EH (cell line): ENCODE results near the gene ZBTB38.

ENCODE experiments used
- DNase-seq: peaks from one replicate; pipeline ENCODE4 v3.0.0-alpha.2; 2015; ENCODE audit warnings: low read depth

The ZBTB38 gene

GRCh38 chr3:141386126-141386488, 17.8 kb downstream of the ZBTB38 start:
- DNase-seq, result no peak

GRCh38 chr3:141386611-141387111, 18.4 kb downstream of the ZBTB38 start:
- DNase-seq, result no peak

DNA sequence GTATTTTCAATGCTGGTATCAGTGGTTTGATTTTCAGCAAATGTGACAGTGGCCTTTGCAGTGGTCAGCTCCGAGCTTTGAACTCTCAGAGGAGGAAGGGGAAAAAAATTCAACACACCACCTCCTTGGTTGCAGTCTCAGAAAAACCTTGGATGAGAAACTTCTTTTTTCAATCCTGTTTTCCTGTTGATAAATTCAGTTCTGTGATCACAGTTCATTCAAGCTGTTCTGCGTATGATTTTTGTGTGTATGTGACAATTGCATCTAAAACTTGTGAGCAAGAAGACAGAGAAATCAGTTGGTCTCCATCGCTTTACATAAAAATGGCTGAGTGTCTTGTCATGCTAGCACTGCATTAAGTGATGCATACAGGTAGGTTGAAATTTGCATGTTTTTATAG, 19.2 kb downstream of the ZBTB38 start:
- DNase-seq, result no peak

GRCh38 chr3:141388395-141388794, 20.1 kb downstream of the ZBTB38 start:
- DNase-seq, result no peak

DNA sequence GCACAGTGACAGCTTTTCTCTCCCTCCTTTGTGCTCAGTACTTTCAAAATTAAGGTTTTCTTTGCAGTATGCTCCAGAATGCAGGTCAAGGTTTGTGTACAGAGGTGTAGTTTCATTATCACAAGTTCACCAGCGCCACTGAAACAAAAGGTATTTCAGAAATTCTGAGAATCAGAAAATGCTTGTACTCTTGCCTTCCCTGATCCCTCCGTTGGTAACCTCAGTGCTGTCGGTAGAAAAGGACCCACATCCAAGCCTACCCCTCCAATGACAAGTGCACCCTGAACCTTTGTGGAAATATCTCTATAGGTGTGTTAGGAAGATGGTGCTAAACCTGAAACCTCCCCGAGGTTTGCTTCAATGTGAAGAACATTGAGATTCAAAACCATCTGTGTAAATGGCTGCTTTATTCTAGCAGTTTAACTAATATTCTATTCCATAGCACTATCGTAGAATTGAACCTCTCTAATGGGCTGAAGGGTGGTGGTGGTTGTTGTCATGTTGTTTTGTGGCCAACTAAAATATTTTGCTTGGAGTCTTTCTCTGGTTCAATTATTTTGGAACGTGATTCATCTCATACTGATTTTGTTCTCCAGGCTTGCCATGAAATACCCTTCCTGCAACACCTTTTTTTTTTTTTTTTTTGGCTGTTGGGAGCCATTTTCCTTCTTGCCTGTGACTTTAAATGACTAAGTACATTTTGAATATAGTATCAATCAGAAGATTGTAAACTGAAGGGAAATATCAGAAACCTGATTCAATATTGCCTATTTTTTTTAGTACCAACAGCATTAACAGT, 20.7 kb downstream of the ZBTB38 start:
- DNase-seq, result peak; percentile 55

- no peak for DNase-seq
Observed at GRCh38 chr3:141389703-141390102, 21.4 kb downstream of the ZBTB38 start.

GRCh38 chr3:141390747-141391146, 22.4 kb downstream of the ZBTB38 start:
- DNase-seq, result no peak

DNA sequence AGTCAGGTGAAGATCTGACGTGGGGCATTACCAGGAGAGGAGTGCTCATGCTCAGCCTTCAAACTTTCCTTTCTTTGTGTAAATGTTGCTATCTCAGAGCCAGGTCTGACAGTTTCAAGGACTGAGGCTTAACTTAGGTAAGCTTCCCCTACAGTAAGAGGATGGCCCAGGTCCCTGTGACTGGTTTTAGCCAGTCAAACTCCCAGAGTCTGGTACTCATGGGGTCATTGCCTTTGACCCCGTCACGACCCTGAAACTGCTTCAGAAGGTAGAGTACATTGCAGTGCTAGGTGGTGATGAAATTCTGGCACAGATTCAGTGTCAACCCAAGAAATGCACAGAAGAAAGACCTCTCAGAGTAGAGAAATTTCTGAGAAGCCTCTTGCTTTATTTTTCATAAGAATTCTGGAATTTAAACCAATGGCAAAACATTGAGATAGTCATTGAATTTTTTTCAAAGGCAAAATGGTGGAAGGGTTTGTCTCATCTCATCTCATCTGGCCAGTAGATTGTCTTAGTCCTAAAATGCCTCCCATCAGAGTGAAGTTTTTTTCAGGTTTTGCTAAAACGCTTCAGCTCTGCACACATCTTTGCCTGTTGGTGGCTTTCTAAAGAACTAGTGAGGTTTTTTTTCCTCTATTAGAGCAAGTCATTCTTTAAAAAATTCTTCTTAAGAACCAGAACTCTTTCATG, 23.1 kb downstream of the ZBTB38 start:
- no peak for DNase-seq

- no peak for DNase-seq
Observed at GRCh38 chr3:141391991-141392316, 23.6 kb downstream of the ZBTB38 start.

- no peak for DNase-seq
Observed at GRCh38 chr3:141392416-141392815, 24.1 kb downstream of the ZBTB38 start.

DNA sequence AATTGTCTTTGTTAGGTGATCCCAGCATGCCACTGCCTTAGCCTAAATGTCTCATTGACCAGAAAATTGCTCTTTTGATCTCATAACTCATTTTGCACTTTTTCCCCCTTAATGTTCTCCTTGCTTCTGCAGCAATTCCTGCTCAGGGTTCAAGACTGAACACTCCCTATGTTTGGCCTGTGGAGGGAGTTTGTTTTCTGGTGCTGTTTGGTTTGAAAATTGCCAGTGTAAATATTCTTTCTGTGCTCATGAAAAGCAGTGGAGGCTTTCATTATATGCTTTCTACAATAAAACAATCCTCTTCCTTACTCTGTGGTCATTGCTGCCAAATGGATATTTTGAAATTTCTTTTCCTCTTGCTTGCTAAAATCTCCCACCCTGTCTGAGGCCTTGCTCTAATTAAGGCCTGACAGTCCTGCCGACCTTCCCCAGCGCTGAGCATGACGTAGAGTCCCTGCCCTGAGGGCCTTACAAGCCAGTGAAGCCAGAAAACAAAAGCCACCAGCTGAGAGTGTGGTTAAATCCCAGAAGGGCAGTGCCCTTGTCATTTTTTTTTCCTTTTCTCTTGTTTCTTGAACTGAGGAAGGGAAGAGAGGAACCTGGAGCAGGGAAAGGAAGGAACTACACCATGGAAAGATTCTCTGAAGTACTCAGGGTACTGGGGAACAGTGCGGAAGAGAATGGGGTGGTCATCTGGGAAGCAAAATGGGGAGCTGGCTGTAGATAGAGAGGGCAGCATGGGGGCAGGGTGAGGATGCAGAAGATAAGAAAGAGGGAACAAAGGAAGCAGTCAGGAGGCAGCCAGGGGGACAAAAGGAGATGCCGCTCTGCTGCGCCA, 24.8 kb downstream of the ZBTB38 start:
- DNase-seq, result peak; percentile 92

- no peak for DNase-seq
Observed at GRCh38 chr3:141393735-141394076, 25.4 kb downstream of the ZBTB38 start.

- DNase-seq, result no peak
Observed at GRCh38 chr3:141394560-141394959, 26.3 kb downstream of the ZBTB38 start.

GRCh38 chr3:141395005-141395589, 26.8 kb downstream of the ZBTB38 start:
- no peak for DNase-seq

DNA sequence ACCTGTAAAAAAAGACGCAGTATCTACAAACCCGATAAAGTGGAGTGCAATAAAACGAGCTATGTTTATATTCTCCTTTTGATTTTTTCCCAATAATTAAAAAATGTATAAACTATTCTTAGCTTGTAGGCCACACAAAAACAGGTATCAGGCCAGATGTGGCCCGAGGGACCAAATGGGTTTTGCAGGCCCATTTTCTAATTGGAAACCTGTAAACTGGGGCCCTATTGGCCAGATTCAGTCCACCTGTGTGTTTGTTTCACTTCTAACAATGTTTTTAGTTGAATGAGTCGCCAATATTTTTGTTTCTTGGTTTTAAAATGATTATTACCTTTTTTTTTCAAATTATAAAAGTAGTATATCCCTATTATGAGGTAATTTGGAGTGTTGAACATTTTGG, 29.7 kb downstream of the ZBTB38 start:
- no peak for DNase-seq

DNA sequence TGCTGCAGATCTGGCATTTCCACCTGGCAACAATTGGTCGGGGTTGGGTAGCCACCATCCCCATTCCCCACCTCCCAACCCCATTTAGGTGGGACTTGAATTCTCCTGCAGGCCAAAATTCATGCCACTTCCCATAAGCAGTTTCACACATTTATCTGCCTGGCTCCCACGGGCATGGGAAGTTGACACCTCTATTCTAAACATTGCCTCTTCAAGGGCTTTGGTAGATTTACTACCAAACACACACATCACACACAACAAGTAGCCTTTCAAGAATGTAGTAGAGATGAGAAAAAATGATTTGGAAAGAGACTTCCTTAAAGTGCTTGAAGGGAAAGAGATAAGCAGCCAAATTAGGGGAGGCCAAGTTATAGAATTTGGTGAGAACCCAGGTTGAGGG, 30.9 kb downstream of the ZBTB38 start:
- peak; percentile 54 for DNase-seq

- no peak for DNase-seq
Observed at GRCh38 chr3:141400073-141400971, 32.0 kb downstream of the ZBTB38 start.

DNA sequence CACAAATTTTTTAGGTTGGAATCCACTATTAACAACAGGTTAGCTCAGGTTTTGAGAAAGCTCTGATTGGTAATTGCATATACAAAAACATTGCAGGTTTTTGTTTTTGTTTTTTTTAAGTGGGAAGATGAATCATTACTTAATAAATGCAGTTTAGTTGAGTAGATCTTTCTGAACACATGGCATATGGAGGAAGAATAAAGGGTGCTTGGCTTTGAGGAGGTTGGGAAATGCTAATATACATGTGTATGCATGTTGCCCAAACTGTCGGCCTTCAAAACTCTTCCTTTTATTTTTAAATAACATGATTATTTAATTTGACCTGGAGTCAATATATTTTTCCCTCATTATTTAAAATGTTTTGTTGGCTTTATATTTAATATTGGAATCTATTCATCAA, 32.8 kb downstream of the ZBTB38 start:
- DNase-seq, result no peak

DNA sequence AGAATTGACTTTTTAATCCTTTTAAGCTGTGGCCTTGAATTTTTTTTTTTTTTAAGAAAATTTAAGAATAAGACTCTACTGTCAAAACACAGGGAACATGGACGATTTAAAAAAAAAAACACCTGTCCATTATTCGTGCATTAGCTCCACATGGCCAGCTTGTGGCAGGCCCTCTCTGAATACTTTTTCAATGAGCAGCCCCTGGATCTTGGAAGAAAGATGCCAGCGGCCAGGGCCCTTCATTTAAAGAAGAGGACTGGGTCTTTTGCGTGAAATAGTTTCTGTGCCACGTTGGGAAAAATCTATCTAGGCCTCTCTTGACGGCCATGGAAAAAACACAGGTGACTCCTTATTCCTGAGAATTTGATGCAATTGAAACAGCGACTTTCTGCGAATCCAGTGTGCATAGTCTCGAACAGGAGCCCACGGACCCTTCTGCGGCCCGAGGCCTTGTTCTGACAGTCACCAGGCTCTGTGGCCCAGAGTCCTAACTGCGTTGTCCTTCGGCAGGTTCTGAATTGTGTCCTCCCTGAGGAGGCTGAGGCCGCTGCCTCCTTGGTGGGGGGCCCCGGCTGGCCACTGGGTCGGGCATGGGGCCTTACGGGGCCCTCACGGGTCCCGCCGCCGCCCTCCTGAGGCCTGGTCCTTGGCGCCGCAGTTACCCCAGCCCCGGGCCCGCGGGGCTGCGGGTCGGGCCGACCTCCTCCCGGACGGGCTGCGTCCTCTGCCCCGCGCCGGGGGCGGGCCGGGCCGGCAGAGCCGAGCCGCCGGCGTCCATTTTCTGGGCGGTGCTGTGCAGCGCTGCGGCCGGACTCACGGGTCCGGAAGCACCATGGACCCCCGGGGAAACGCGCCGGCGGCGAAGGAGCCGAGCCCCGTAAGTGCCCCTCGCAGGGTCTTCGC, 33.5 kb downstream of the ZBTB38 start:
- DNase-seq, result peak; percentile 61

DNA sequence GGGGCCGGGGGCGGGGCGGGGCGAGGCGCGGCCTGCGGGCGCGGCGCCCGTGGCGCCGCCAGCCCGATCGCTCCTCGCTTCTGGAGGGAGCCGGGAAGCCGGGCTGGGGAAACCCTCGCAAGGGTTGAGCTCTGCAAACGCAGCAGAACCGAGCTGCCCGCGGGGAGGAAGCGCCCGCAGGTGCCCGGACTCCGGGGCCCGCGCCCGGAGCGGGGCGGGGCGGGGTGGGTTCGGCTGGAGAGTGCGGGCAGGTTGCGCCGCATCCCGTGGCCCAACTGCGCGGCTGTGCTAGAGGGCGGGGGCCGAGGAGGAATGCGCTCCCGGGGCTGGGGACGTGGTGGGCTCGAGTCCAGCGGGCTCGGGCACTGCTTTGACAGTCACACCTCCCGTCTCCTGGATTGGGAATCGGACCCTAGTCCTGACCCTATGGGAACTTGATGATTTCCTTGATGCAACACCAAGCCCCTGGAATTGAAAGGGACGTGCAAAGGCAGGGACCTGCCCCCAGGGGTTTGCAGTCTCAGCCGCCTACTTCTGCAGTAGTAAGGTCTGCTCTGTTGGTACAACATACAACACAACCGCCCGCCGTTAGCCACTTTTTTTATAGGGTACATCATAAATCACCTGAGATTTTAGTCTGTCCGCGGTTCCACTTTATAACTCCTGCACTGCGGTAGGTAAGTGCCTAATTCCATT, 34.3 kb downstream of the ZBTB38 start:
- DNase-seq, result peak; percentile 86
